ENCODE data around the gene MARK2.
A peak's percentile ranks its signal among the peaks of the same experiment; 100 is the strongest.

The MARK2 gene

GRCh38 chr11:63911876-63912275, 73.0 kb downstream of the MARK2 start:
- no peak overlapping the region for H3K9ac ChIP-seq (ENCODE audit: low read depth, low read length, poor library complexity, severe bottlenecking)
- no peaks in the 10 kb centered on the region for H3F3A ChIP-seq (ENCODE audit: low read depth)
- no peak overlapping the region for H2AFZ ChIP-seq (ENCODE audit: low read length)
- TF ChIP-seq CTCF (conservative IDR thresholded peaks at IDR 0.05; ENCODE audit: low read length) (no peak), EZH2phosphoT487 (IDR thresholded peaks at IDR 0.05; ENCODE audit: borderline replicate concordance) (no peak)
- H3K27me3 ChIP-seq (ENCODE audit: insufficient read depth, low read length, poor library complexity, severe bottlenecking): no peaks in the 10 kb centered on the region
- H3K4me1 ChIP-seq (ENCODE audit: insufficient read depth, low read length, poor library complexity, severe bottlenecking): peaks cover 12% of the 10 kb centered on the region
- H3K9me3 ChIP-seq (ENCODE audit: insufficient read depth, low read depth, low read length): no peaks in the 10 kb centered on the region
- peaks cover 20% of the 10 kb centered on the region; the same call in 1 of the 2 replicates for H3K36me3 ChIP-seq (ENCODE audit: insufficient read depth, low read length)
- no peaks in the 10 kb centered on the region for H3K9me2 ChIP-seq (replicated peaks; ENCODE audit: low read depth, low read length)
- no peak overlapping the region for H3K4me3 ChIP-seq (ENCODE audit: low read length, poor library complexity, severe bottlenecking)
- H3K4me2 ChIP-seq (ENCODE audit: low read depth, low read length, poor library complexity, severe bottlenecking): no peak overlapping the region
- no peaks in the 10 kb centered on the region for H3K79me2 ChIP-seq (ENCODE audit: insufficient read depth, low read length)
- H4K20me1 ChIP-seq (ENCODE audit: insufficient read depth, low read length, poor library complexity, severe bottlenecking): no peaks in the 10 kb centered on the region

GRCh38 chr11:63912678-63913077, 73.8 kb downstream of the MARK2 start:
- Histone ChIP-seq H3K9me3 (ENCODE audit: insufficient read depth, low read depth, low read length) (no peaks in the 10 kb centered on the region), H3K9ac (ENCODE audit: low read depth, low read length, poor library complexity, severe bottlenecking) (no peak overlapping the region), H3K4me2 (ENCODE audit: low read depth, low read length, poor library complexity, severe bottlenecking) (no peak overlapping the region), H4K20me1 (ENCODE audit: insufficient read depth, low read length, poor library complexity, severe bottlenecking) (no peaks in the 10 kb centered on the region), H3K27me3 (ENCODE audit: insufficient read depth, low read length, poor library complexity, severe bottlenecking) (no peaks in the 10 kb centered on the region), H2AFZ (ENCODE audit: low read length) (no peak overlapping the region), H3K4me1 (ENCODE audit: insufficient read depth, low read length, poor library complexity, severe bottlenecking) (peaks cover 17% of the 10 kb centered on the region), H3K9me2 (replicated peaks; ENCODE audit: low read depth, low read length) (no peaks in the 10 kb centered on the region), H3F3A (ENCODE audit: low read depth) (no peaks in the 10 kb centered on the region), H3K79me2 (ENCODE audit: insufficient read depth, low read length) (no peaks in the 10 kb centered on the region), H3K4me3 (ENCODE audit: low read length, poor library complexity, severe bottlenecking) (no peak overlapping the region), H3K36me3 (ENCODE audit: insufficient read depth, low read length) (peaks cover 14% of the 10 kb centered on the region; the same call in 1 of the 2 replicates)
- peak; percentile 22; the same call in 1 of the 2 replicates for TF ChIP-seq CTCF (conservative IDR thresholded peaks at IDR 0.05; ENCODE audit: low read length)
- no peak for TF ChIP-seq EZH2phosphoT487 (IDR thresholded peaks at IDR 0.05; ENCODE audit: borderline replicate concordance)

GRCh38 chr11:63913866-63914830, 75.2 kb downstream of the MARK2 start:
- H3K4me1 ChIP-seq (ENCODE audit: insufficient read depth, low read length, poor library complexity, severe bottlenecking): peaks cover 18% of the 10 kb centered on the region
- no peaks in the 10 kb centered on the region for H3K27me3 ChIP-seq (ENCODE audit: insufficient read depth, low read length, poor library complexity, severe bottlenecking)
- no peaks in the 10 kb centered on the region for H3F3A ChIP-seq (ENCODE audit: low read depth)
- no peak overlapping the region for H3K9ac ChIP-seq (ENCODE audit: low read depth, low read length, poor library complexity, severe bottlenecking)
- H4K20me1 ChIP-seq (ENCODE audit: insufficient read depth, low read length, poor library complexity, severe bottlenecking): no peaks in the 10 kb centered on the region
- H3K79me2 ChIP-seq (ENCODE audit: insufficient read depth, low read length): no peaks in the 10 kb centered on the region
- peaks cover 2% of the 10 kb centered on the region; the same call in 1 of the 2 replicates for H3K36me3 ChIP-seq (ENCODE audit: insufficient read depth, low read length)
- H3K4me3 ChIP-seq (ENCODE audit: low read length, poor library complexity, severe bottlenecking): no peak overlapping the region
- H3K9me2 ChIP-seq (replicated peaks; ENCODE audit: low read depth, low read length): no peaks in the 10 kb centered on the region
- H3K9me3 ChIP-seq (ENCODE audit: insufficient read depth, low read depth, low read length): no peaks in the 10 kb centered on the region
- TF ChIP-seq CTCF (conservative IDR thresholded peaks at IDR 0.05; ENCODE audit: low read length) (no peak), EZH2phosphoT487 (IDR thresholded peaks at IDR 0.05; ENCODE audit: borderline replicate concordance) (no peak)
- no peak overlapping the region for H3K4me2 ChIP-seq (ENCODE audit: low read depth, low read length, poor library complexity, severe bottlenecking)
- H2AFZ ChIP-seq (ENCODE audit: low read length): no peak overlapping the region
